ENCODE measurements around the gene NCDN.
A peak's percentile ranks its signal among the peaks of the same experiment; 100 is the strongest.

Gene NCDN

DNA sequence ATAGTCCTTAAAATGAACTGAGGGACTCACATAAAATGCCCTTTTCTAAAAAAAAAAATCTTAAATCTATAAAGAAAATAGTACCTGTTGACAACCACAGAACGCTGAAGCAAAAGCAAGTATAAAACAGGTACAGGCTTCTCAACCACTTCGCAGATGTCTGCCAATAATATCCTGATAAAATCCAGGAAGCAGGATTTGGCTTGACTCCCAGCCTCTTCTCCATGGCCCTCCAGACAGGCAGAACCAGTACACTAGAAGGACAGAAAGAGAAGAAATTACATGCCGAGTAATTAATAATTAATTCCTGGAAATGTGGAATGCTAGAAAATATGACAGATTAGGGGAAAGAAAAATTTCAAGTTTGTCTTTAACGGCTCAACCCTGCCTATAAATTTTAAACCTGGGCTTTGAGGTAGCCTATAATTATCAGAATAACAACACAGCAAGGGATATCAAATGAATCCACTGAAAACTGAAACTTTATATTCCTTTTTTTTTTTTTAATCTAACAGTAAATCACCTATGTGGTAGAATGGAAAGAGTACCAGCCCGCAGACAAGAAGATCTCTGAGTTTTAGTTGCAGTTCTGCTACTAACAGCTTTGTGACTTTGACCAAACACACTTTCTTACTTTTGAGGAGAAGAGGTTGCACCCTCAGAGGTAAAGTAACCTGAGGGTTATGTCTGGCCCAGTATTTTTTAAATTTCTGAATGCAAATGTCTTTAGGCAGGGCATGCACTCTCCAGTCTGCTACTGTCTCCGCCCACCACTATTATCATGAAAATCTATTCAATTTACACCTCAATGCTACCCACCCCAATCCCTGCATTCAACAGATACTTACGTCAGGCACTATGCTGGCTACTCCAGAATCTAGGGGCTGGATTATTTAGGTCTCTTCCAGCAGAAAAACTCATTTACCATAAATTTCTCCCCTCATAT lies 3.1 kb upstream of the NCDN start:
- no peak for DNase-seq (ENCODE audit: low read depth in 2 of 2)

DNA sequence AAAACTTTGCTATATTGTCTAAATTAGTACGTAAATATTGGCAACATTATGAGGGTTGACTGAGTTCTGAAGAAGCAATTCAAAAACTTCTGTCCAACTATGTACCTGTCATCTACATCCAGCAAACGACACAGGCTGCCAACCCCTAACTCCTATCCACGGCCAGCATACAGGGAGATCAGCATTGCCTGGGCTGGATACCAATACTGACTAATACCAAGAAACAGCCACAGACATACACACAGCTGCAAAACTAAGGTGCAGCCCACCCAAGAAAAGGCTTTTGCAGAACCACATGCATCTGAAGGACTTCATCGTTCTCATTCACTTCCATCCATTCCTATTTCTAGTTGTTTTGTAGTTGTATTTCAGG lies 2.4 kb upstream of the NCDN start:
- no peak for DNase-seq (ENCODE audit: low read depth in 2 of 2)

DNA sequence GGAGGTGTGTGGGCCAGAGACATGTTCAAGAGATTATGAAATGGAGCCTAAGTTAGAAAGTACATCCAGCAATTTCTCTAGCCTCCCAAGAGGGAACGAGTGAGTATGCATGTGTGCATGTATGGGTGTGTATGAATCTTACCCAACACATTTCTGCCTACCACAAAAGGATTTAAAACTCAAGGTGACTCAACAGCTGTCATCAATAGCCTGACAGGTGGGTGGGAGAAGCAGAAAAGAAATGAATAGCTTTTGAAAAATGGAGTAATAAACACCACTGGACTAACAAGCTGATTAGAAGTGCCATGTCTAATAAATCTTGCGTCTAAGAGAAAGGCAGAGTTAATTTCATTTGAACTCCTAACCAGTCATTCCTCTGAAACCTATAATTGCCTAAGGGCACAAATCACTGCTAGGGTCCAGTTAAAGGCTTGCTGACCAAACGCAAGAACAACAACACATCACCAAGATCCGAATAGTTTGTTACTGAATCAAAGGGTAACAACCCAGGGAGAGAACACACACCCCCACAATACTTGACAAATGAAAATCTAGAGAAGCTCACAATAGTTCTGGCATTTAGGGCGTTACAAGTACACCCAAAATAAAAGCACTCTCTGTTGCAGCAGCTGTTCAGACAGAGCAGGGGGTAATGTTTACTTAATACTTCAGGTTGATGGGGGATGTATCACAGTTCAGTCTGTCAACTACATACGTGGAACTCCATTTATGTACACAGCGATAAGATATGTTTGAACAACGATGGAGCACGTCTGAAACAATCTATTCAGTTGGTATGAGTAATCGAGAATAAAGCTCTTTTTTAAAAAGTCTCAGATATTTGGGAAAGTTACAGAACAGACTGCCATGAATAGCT lies 1.8 kb upstream of the NCDN start:
- no peak for DNase-seq (ENCODE audit: low read depth in 2 of 2)

DNA sequence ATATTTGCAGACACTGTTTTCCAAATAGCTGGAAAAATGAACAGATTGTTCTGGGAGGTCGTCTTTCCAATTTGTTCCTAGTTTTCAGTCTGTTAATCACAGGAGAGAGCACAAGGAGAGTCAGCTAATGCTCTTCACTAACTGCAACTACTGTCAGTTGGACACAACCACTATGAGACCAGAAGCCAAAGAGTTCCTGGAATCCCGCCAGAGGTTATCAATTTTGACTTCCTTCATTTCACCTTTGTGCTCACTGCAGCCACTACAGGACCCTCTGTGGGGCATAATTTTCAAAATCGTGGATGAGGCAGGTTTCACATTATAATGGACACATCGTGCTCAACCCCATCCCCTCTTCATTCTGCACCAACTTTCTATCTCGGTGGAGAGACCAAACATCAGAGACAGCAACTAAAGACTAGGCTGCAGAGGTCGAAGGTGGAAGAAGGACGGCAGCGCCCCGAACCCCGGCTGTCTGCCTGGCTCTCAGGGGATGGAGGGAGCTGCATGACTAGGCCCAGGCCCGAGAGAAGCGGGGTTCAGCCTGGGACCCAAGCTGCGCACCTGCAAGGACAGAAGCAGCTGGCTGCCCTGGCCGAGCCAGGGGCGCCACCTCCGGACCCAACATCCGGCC lies 998 bp upstream of the NCDN start:
- no peak for DNase-seq (ENCODE audit: low read depth in 2 of 2)

DNA sequence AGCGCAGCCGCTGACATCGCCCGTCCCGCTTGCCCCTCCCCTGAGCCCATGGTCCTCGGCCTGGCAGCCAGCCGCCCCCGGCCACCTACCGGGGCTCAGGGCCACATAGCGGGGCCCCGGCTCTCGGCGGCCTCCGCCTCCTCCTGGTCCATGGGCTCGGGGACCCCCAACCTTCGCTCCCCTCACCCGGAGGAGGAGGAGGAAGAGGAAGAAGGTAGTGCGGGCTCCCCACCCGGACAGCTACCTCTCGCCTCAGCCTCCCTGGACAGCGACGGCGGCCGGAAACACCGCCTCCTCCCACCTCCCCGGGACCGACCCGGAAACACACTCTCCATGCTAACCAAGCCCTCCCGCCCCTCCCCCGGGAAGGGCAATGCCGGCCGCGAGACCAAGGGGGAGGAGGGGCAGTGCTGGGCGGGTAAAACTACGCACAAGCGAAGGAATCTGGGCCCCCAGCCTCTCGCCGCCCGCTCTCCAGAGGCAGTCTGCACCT lies 435 bp upstream of the NCDN start, which contains the start of gene KIAA0319L:
Gene KIAA0319L (minus strand): TSS at position 286 of the 493 bp plus-strand sequence. CDS start 2,912 bp downstream, outside the sequence.
- peak in 1 of 2 experiments; percentile 69 for DNase-seq (ENCODE audit: low read depth in 2 of 2)

DNA sequence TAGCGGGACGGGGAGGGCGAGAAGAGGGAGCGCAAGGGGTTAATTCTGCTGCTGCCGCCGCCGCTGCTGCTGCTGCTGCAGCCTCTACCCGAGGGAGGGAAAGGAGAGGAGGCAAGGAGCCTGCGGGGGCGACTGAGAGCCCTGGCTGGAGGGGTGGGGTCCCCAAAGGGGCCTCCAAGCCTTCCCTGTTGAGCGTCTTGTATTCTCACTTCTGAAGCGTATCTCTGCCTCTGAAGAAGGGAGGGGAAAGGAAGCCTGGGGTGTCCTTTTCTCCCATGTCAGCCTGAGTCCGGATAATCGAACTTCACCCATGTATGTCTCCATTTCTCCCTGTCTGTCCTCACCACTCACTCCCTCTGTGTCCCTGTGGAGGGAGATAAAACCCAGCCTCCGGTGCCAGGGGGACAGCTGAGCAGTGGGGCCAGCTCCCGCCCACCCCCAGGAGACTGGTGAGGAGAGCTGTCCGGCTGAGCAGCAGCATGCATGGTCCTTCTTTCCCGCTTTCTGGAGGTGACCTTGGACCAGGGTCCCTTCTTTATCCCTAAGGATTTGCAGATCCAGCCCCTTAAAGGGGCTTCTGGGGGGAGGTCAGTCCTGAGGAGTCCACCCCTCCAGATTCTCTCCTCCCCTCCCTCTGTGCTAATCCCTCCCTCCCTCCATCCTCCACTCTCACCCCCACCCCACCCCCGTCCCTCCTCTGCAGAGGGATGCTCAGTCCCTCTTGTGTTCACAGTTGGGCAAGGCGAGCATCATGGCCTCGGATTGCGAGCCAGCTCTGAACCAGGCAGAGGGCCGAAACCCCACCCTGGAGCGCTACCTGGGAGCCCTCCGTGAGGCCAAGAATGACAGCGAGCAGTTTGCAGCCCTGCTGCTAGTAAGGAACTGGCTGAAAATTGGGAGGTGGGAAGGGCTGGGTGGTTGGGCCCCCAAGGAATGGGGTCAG lies 1.0 kb downstream of the NCDN start:
- DNase-seq (ENCODE audit: low read depth in 2 of 2): no peak

DNA sequence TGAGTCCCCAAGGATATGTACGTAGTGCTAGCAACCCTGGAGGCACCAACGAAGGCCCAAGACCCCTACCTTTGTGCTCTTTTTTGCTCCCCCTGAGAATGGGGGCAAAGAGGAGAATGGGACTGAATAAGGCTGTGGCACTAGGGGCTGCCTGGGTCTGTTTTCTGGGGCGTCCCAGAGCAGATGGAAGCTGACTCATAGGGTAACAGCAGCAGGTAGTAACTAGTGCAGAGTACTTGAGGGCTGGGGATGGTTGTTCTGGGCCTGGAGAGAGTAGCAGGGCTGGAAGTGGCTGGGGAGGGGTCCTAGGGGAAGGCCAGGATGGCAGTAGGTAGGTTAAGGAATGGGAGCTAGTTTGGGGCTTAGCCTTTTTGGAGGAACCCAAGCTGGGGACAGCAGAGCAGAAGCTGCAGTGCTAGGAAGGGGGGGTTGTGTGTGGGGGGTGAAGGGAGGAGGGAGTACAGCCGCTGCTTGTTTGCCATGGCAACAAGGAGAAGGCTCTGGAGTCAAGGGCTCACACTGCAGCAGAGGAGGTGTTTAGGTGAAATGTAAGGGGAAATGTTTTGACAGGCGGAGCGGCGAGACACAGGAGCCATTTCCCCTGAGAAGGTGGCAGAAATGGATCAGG lies 1.8 kb downstream of the NCDN start:
- no peak for DNase-seq (ENCODE audit: low read depth in 2 of 2)

DNA sequence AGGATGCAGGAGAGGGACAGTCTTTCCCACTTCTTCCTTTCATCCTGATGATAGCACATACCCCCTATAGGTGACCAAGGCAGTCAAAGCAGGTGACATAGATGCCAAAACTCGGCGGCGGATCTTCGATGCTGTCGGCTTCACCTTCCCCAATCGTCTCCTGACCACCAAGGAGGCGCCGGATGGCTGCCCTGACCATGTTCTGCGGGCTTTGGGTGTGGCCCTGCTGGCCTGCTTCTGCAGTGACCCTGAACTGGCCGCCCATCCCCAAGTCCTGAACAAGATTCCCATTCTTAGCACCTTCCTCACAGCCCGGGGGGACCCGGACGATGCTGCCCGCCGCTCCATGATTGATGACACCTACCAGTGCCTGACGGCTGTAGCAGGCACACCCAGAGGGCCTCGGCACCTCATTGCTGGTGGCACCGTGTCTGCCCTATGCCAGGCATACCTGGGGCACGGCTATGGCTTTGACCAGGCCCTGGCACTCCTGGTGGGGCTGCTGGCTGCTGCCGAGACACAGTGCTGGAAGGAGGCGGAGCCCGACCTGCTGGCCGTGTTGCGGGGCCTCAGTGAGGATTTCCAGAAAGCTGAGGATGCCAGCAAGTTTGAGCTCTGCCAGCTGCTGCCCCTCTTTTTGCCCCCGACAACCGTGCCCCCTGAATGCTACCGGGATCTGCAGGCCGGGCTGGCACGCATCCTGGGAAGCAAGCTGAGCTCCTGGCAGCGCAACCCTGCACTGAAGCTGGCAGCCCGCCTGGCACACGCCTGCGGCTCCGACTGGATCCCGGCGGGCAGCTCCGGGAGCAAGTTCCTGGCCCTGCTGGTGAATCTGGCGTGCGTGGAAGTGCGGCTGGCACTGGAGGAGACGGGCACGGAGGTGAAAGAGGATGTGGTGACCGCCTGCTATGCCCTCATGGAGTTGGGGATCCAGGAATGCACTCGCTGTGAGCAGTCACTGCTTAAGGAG lies 2.9 kb downstream of the NCDN start:
- no peak for DNase-seq (ENCODE audit: low read depth in 2 of 2)

DNA sequence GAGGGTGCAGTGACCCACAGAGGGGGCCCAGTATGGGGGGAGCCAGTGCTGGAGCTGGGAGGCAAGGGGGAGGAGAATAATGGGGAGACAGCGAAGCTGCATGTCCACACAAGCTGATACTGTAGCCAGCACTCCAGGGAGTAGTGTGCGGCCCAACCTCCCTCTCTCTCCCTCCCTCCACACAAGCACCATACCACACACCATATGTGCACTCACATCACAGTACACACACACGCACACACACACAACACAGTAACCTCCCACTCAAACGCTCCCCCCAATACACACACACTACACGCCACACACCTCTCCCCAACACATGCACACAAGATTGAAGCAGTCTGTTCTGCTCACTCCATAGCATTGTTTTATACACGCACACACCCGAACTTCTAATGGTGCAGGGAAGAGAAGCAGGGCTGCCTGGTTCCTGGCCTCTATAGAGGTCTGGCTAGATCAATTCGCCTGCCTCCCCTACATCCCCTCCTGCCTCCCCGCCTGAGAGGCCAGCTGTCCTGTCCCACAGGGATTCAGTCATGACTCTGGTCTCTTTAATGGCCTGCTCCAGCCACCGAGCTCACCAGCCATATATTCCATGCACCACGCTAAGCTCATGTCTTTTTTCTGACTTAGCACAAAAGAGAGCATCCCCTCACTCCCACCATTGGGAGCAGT lies 3.8 kb downstream of the NCDN start:
- no peak for DNase-seq (ENCODE audit: low read depth in 2 of 2)

DNA sequence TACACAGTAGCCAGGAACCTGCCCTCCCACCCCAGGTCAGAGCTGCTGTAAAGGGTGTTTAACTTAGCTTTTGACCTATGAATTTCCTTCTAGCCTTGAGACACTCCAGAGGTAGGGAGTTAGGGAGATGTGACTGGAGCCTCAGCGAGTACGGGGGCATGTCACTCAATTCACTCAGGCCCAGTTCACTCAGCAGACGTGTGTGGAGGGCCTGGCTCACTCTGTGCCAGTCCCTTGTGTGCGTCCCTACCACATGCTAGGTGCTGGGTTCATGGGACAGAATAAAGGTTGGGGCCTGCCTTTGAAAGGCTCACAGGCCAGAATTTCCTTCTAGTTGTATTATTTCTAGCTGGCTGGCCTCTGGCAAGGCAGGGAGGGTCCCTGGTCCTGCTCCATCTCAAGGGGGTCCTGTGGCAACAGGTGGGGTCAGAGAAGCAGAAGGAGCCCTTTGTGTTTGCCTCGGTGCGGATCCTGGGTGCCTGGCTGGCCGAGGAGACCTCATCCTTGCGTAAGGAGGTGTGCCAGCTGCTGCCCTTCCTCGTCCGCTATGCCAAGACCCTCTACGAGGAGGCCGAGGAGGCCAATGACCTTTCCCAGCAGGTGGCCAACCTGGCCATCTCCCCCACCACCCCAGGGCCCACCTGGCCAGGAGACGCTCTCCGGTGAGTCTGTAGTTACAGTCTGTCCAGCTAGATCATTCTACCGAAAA lies 4.5 kb downstream of the NCDN start:
- DNase-seq (ENCODE audit: low read depth in 2 of 2): no peak

DNA sequence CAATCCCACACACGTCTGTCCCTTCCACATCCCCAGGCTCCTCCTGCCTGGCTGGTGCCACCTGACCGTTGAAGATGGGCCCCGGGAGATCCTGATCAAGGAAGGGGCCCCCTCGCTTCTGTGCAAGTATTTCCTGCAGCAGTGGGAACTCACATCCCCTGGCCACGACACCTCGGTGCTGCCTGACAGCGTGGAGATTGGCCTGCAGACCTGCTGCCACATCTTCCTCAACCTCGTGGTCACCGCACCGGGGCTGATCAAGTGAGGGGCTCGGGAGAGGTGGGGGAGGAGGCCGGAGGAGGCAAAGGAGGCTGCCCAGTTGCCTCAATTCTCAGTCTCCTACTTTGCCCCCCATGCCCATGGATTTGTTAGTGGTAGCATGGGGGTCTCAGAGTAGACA lies 5.6 kb downstream of the NCDN start:
- no peak for DNase-seq (ENCODE audit: low read depth in 2 of 2)

DNA sequence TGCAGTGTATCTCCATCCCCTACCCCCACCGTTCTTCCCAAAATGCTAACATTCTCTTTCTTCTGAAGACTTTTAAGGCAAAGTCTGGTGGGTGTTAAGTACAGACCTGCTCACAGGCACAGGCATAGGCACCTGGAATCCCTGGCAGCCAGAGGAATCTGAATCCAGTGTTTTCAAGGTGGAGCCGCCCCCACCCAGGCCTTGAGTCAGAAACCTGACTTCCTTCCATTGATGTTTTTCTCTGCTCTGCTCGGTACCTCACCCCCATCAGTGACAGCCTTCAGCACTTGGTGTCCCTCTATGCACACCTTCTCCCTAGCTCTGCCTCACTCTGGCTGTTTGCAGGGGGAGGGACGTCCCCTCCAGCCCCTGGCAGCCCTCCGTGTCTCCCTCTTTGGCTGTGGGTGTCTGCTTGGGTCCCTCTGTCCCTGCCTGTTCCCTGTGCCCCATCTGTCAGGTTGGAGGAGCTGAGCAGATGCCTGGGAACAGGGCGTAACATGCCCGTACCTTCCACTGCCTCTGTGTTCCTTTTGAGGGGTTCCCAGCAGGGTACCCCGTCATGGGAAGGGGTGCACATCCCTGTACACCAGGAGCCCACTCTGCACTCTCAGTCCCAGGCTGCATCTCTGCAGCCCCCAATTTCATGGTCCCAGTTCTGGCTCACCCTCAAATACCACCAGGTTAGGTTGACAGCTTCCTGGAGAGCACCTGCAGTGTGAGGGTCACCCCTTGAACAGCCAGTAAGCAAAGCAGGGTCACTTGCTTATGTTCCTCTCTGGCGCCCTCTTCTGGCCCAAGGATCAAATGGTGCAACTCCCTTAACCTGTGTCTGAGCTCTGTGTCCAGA lies 6.7 kb downstream of the NCDN start:
- peak; percentile 56 to 80 for DNase-seq (ENCODE audit: low read depth in 2 of 2)

DNA sequence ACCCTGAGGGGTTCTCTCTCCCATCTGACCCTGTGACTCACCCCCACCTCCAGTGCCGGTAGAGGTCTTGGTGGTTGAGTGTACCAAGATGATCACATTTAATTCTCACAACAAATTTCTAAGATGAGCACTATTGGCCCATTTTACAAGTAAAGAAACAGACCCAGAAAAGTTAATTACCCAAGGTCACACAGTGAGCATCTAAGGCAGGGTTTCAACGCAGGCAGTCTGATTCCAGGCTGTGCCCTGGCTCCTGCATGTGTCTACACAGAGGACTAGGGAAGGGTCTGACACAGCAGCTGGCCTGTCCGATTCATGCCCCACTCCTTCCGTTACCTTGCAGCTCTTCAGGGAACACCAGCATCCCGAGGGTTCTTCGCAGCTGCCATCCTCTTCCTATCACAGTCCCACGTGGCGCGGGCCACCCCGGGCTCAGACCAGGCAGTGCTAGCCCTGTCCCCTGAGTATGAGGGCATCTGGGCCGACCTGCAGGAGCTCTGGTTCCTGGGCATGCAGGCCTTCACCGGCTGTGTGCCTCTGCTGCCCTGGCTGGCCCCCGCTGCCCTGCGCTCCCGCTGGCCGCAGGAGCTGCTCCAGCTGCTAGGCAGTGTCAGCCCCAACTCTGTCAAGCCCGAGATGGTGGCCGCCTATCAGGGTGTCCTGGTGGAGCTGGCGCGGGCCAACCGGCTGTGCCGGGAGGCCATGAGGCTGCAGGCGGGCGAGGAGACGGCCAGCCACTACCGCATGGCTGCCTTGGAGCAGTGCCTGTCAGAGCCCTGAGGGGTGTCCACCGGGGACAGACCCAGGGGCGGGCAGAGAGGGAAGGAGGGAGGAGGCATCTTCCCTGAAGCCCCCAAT lies 7.5 kb downstream of the NCDN start:
- no peak for DNase-seq (ENCODE audit: low read depth in 2 of 2)

DNA sequence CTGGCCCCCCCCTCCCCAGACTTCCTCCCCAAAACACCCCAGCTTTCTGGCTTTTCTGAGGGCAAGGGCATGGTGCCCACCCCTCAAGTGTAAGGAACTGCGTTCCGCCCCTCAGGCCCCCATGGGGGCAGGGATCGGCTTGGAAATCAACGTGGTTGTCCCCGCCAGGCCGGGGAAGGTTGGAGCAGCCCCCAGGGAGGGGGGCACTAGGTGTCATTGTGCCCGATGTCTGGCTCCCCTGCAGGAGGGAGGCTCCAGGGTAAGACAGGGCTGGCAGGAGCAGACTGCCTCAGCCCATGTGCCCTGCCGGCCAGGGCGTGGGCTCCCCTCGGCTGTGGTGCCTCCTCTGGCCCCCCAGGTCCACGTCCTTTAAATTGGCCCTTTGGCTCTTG lies 8.1 kb downstream of the NCDN start:
- DNase-seq (ENCODE audit: low read depth in 2 of 2): no peak

DNA sequence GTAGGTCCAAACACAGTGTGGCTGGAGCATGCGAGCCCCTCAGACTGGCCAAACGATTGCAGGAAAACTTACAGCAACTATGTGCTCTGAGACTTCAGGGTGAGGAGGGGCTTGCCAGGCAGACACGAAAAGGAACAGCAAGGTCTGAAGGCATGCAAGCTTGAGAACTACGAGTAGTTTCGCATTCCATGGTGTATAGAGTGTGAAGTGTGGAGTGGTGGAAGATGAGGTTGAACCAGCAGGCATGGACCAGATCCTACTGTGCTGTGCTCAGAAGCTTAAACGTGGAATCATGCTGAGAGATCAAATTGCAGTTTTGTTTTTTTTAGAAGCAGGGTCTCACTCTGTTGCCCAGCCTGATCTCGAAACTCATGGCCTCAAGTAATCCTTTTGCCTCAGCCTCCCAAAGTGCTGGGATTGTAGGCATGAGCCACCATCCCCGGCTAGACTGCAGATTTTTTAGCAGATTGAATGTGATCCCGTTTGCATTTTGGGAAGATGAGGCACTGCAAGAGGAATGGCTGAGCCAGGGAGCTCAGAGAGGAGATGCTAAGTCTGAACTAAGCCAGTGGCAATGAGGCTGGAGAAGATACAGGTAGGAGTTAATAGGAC lies 10.5 kb downstream of the NCDN start:
- DNase-seq (ENCODE audit: low read depth in 2 of 2): no peak

DNA sequence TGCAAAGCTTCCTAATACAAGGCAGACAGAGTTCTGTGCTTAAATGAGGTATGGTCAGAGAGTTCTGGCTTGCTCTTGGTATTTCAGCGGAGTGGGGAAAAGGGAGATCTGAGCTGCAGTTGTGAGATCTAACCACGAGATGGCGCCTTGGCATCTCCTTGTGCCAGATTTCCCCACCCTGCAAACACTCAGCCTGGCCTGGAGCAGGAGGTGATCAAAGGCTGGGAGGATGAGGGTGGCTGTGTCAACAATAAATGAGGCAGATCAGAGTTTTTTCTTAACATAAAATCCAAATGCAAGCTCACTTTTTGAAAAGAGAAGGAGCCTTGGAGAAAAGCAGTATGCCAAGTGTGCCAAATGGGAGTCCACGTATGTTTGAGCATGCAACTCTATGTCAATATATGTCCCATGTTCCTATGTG lies 11.4 kb downstream of the NCDN start:
- DNase-seq (ENCODE audit: low read depth in 2 of 2): peak; percentile 33 to 62

Data from stimulated activated CD4-positive, alpha-beta T cell treated with anti-CD3 and anti-CD28 coated beads, Interleukin-12 subunit alpha, Interleukin-12 subunit beta, amount 100 ng/mL, for 24 hours (primary cell).